ENCODE data around the gene CLOCK.

Gene CLOCK

GRCh38 chr4:55483315-55483714 lies 63.4 kb downstream of the CLOCK start:
- DNase-seq (ENCODE audit: low read depth) = no peak

GRCh38 chr4:55475394-55476243 lies 71.1 kb downstream of the CLOCK start:
- no peak for DNase-seq (ENCODE audit: low read depth)

- no peak for DNase-seq (ENCODE audit: low read depth)
Measured at GRCh38 chr4:55469979-55470378, 76.7 kb downstream of the CLOCK start.

GRCh38 chr4:55468724-55469123 lies 78.0 kb downstream of the CLOCK start:
- no peak for DNase-seq (ENCODE audit: low read depth)

GRCh38 chr4:55466001-55466400 lies 80.7 kb downstream of the CLOCK start:
- no peak for DNase-seq (ENCODE audit: low read depth)

- no peak for DNase-seq (ENCODE audit: low read depth)
Measured at GRCh38 chr4:55458611-55459010, 88.1 kb downstream of the CLOCK start.

- no peak for DNase-seq (ENCODE audit: low read depth)
Measured at GRCh38 chr4:55458164-55458563, 88.5 kb downstream of the CLOCK start.

- DNase-seq (ENCODE audit: low read depth) = no peak
Measured at GRCh38 chr4:55450566-55450965, 96.1 kb downstream of the CLOCK start.

- DNase-seq (ENCODE audit: low read depth) = no peak
Measured at GRCh38 chr4:55447831-55448230, 98.9 kb downstream of the CLOCK start.

GRCh38 chr4:55447108-55447708 lies 99.5 kb downstream of the CLOCK start:
- DNase-seq (ENCODE audit: low read depth) = no peak

- no peak for DNase-seq (ENCODE audit: low read depth)
Measured at GRCh38 chr4:55446578-55446922, 100.2 kb downstream of the CLOCK start.

- DNase-seq (ENCODE audit: low read depth) = no peak
Measured at GRCh38 chr4:55445921-55446577, 100.7 kb downstream of the CLOCK start.

GRCh38 chr4:55444827-55445226 lies 101.9 kb downstream of the CLOCK start:
- no peak for DNase-seq (ENCODE audit: low read depth)

GRCh38 chr4:55442541-55442940 lies 104.2 kb downstream of the CLOCK start:
- no peak for DNase-seq (ENCODE audit: low read depth)

GRCh38 chr4:55440786-55441185 lies 105.9 kb downstream of the CLOCK start:
- DNase-seq (ENCODE audit: low read depth) = no peak

- DNase-seq (ENCODE audit: low read depth) = no peak
Measured at GRCh38 chr4:55439023-55439422, 107.7 kb downstream of the CLOCK start.

- DNase-seq (ENCODE audit: low read depth) = no peak
Measured at GRCh38 chr4:55438314-55438713, 108.4 kb downstream of the CLOCK start.

- no peak for DNase-seq (ENCODE audit: low read depth)
Measured at GRCh38 chr4:55437823-55438222, 108.9 kb downstream of the CLOCK start.

- no peak for DNase-seq (ENCODE audit: low read depth)
Measured at GRCh38 chr4:55437356-55437796, 109.3 kb downstream of the CLOCK start.

GRCh38 chr4:55435141-55435841 lies 111.4 kb downstream of the CLOCK start:
- DNase-seq (ENCODE audit: low read depth) = no peak

- DNase-seq (ENCODE audit: low read depth) = no peak
Measured at GRCh38 chr4:55431710-55432336, 114.9 kb downstream of the CLOCK start.

GRCh38 chr4:55424791-55425190 lies 121.9 kb downstream of the CLOCK start:
- no peak for DNase-seq (ENCODE audit: low read depth)
